T follicular helper cell (primary cell): ENCODE data around the gene RBM7.

Experiments
- DNase-seq: peaks from one replicate; pipeline ENCODE4 v3.0.0-alpha.2; 2020; ENCODE audit warnings: low read depth
- total RNA-seq, 2 experiments: gene quantifications; one replicate each; lab custom pipeline; 2026; lab: John Stamatoyannopoulos, UW

Gene RBM7
- total RNA-seq: 20.0 to 28.9 reads per million in 2 experiments

DNA sequence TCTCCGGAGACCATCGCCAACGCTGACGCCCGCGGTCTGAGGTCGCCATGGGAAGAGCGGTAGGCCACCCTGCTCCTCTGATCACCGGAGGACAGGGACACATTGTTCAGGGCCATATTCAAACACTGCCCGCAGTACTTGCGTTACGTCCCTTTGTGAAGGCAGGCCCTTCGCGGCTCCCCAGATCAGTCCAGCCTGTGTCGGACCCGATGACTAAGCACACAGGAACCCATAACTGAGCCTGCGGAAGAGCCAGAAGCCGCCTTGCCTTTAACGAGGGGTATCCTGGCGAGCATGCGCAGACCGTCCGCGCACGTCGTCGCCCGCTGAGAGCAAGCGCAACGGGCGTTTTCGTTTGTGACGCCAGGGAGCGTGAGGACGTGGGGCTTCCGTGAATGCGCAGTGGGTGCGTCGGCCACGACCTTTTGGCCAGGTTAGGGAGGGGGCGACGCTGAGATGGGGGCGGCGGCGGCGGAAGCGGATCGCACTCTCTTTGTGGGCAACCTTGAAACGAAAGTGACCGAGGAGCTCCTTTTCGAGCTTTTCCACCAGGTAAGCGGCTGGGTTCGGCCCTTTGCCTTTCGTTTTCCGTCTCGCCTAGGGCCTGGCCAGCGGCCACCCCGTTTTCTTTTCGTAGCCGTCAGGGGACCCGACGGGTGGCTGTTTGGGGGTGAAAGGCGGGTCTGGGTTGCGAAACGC lies at the start of gene RBM7, which contains the start of gene C11orf71:
RBM7 (plus strand) TSS at position 451 of the 699 bp plus-strand sequence; CDS start at position 457, 6 bp downstream.
C11orf71 (minus strand) TSS at position 296 of the 699 bp plus-strand sequence; CDS start at position 116, 180 bp downstream.
- peak; percentile 97 for DNase-seq

GRCh38 chr11:114353443-114353842 lies 47.0 kb upstream of the RBM7 start:
- no peak for DNase-seq

- DNase-seq: no peak
These were observed 46.4 kb upstream of the RBM7 start for GRCh38 chr11:114354076-114354475.

GRCh38 chr11:114358716-114359115 lies 41.8 kb upstream of the RBM7 start:
- DNase-seq: no peak

DNA sequence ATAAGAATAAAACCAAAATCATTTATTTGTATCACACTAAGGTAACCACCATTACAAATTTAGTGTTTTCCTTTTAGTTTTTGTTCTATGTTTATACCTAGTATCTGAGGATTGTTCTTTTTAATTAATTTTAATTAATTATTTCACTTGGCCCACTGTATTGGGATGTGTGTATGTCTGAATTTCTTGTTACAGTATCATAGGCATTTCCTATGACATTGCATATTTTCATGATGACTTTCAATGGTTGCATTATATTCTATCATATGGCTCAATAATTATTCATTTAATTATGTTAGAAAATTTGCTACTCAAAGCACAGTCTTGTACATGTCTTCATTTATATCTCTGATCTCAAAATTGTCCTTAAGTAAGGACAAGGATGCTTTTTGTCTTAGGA lies 41.1 kb upstream of the RBM7 start:
- DNase-seq: no peak

- DNase-seq: no peak
These were observed 38.1 kb upstream of the RBM7 start for GRCh38 chr11:114362326-114362725.

- DNase-seq: no peak
These were observed 37.5 kb upstream of the RBM7 start for GRCh38 chr11:114362958-114363357.

- no peak for DNase-seq
These were observed 33.9 kb upstream of the RBM7 start for GRCh38 chr11:114366331-114367243.

GRCh38 chr11:114367244-114367957 lies 33.1 kb upstream of the RBM7 start:
- DNase-seq: no peak

DNA sequence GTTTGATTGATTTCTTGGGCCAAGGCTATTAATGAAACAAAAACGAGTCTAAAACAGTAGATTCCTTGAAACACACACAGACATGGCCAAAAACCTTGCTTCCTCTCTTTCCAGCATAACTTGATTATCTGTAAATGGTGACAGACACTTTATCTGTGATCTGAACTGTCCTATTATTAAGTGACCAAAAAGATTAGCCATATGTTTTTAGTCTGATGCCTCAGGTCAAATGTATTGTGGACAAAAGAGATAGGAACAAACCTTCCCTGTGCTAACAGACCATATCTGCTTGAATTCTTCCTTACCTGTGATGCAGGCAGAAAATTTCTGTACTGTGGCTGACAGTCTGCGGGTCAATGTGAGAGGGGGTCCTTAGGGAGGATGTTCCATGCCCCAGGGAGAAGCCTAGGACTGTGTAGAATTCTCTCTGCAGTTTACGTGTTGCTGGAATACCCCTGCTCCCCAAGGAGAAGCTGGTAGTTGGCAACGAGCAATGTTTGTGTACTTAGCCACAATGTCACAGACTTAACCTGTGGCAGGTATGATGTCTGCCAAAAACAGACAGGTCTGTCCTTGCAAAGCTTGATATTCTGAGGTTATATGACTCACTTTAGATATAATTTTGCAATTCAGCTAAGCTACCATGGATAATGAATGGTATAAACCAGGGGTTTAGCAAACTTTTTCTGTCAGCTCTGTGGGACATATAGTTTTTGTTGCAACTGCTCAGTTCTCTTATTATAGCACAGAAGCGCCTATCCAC lies 31.4 kb upstream of the RBM7 start:
- DNase-seq: no peak

GRCh38 chr11:114375052-114375451 lies 25.4 kb upstream of the RBM7 start:
- no peak for DNase-seq

- no peak for DNase-seq
These were observed 22.7 kb upstream of the RBM7 start for GRCh38 chr11:114377612-114378267.

- DNase-seq: no peak
These were observed 20.9 kb upstream of the RBM7 start for GRCh38 chr11:114379394-114380069.

GRCh38 chr11:114382509-114382908 lies 18.0 kb upstream of the RBM7 start:
- DNase-seq: no peak

DNA sequence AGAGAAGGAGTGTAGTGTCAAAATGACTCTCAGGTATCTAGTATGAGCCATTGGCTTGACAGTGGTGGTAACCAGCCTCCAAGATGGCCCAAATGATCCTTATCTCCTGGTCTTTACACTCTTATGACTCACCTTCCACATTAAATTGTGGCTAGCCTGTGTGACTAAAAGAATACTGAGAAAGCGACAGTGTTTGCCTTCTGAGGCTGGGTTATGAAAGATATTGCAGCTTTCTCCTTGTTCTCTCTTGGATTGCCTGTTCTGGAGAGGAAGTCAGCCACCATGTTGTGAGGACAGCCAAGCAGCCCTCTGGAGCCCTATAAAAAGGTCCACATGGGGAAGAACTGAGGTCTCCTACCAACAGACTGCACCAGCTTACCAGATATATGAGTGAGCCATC lies 16.0 kb upstream of the RBM7 start:
- no peak for DNase-seq

DNA sequence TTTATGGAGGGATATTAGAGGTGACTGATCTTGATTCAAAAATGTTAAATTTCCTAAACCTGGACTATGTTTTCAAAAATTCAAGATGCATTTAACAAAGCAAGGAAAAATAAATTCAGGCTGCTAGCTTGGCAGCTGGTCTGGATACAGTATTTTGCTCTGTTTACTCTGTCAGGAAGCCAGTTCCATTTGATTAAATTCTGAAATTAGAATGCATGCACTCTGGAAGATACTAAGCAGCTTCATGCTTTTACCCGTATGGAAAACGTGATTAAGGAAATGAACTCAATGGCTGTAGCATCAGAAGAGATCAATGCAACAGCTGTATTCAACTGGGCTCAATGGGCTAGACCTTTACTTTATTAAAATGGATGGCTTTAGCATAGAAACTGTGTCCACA lies 14.3 kb upstream of the RBM7 start:
- DNase-seq: no peak

- DNase-seq: no peak
These were observed 13.9 kb upstream of the RBM7 start for GRCh38 chr11:114386545-114386944.

DNA sequence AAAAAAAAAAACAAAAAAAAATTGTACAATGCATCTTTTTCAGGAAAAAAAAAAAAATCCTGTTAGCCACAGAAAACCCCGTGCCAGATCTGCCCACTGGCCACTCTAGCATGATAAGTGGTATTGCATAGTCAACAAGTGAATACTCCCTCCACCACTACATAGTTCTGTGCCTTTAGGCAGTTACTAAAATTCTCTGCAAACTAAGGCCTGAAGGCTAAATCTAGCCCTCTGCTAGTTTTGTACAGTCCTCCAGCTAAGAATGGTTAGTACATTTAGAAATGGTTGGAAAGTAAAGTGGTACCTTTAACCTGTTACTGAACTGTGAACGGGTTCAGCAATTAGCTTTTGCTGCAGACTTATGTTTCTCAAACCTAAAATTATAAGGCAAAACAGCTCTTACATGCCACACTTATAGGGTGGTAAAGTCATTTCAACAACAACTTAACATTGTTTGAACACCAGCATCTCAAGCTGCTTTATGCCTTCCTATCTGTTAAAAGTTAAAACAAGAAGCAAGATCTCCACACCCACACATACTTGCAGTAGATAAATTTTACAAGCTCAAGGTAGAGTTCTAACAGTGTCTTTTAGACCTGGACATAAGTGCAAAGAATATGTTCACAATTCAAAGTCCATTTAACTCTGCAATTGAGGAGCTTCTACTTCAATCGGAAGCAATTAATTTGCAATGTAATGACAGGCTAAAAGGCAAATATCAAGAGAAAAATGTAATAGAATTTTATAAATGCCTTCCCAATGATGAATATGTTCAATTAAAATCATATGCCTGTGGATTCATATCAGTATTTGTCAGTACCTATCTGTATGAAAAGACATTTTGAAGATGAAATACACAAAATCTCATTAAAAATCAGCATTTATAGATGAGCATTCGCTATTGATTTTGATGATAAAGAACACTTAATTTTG lies 7.5 kb upstream of the RBM7 start:
- no peak for DNase-seq

- DNase-seq: no peak
These were observed 4.7 kb upstream of the RBM7 start for GRCh38 chr11:114395736-114396135.
